HUES48 (cell line): ENCODE data around the gene AGBL1.

Experiments used
- H3K27ac ChIP-seq: one replicate; pipeline ENCODE4 v1.7.0; 2013; ENCODE audit warnings: low read depth, low read length, inconsistent platforms
- H3K27me3 ChIP-seq: 2 replicates; pipeline ENCODE4 v1.6.1; 2013; ENCODE audit warnings: mild to moderate bottlenecking, low read length; ENCODE audit not compliant: control insufficient read depth, insufficient read depth
- H3K36me3 ChIP-seq: 2 replicates; pipeline ENCODE4 v1.6.1; 2013; ENCODE audit warnings: low read length; ENCODE audit not compliant: control insufficient read depth, insufficient read depth
- H3K4me1 ChIP-seq: 2 replicates; pipeline ENCODE4 v1.6.1; 2013; ENCODE audit warnings: mild to moderate bottlenecking, low read length; ENCODE audit not compliant: control insufficient read depth, insufficient read depth
- H3K4me3 ChIP-seq: 2 replicates; pipeline ENCODE4 v1.5.1; 2013; ENCODE audit warnings: mild to moderate bottlenecking, low read depth, low read length
- H3K9ac ChIP-seq: 2 replicates; pipeline ENCODE4 v1.6.1; 2013; ENCODE audit warnings: mild to moderate bottlenecking, low read depth, low read length, moderate library complexity
- H3K9me3 ChIP-seq: 2 replicates; pipeline ENCODE4 v1.6.1; 2013; ENCODE audit warnings: low read length; ENCODE audit not compliant: control insufficient read depth, insufficient read depth

The AGBL1 gene

GRCh38 chr15:86644339-86644738 is 564.7 kb downstream of the AGBL1 start:
- H3K4me3 ChIP-seq, result no peak overlapping the region
- H3K4me1 ChIP-seq, result no peaks in the 10 kb centered on the region
- H3K27ac ChIP-seq, result no peak overlapping the region
- no peak overlapping the region for H3K9ac ChIP-seq
- no peaks in the 10 kb centered on the region for H3K36me3 ChIP-seq
- no peaks in the 10 kb centered on the region for H3K27me3 ChIP-seq
- no peaks in the 10 kb centered on the region for H3K9me3 ChIP-seq

GRCh38 chr15:86645925-86646500 is 566.3 kb downstream of the AGBL1 start:
- no peak overlapping the region for H3K9ac ChIP-seq
- no peaks in the 10 kb centered on the region for H3K4me1 ChIP-seq
- H3K4me3 ChIP-seq, result no peak overlapping the region

GRCh38 chr15:86647810-86648440 is 568.3 kb downstream of the AGBL1 start:
- H3K27me3 ChIP-seq, result no peaks in the 10 kb centered on the region
- H3K36me3 ChIP-seq, result no peaks in the 10 kb centered on the region
- no peak overlapping the region for H3K4me3 ChIP-seq
- H3K27ac ChIP-seq, result no peak overlapping the region
- no peaks in the 10 kb centered on the region for H3K9me3 ChIP-seq
- H3K4me1 ChIP-seq, result no peaks in the 10 kb centered on the region
- no peak overlapping the region for H3K9ac ChIP-seq

More at GRCh38 chr15:86645925-86646500, 566.3 kb downstream of the AGBL1 start:
- Histone ChIP-seq H3K27me3 (no peaks in the 10 kb centered on the region), H3K36me3 (no peaks in the 10 kb centered on the region), H3K9me3 (no peaks in the 10 kb centered on the region), H3K27ac (no peak overlapping the region)

DNA sequence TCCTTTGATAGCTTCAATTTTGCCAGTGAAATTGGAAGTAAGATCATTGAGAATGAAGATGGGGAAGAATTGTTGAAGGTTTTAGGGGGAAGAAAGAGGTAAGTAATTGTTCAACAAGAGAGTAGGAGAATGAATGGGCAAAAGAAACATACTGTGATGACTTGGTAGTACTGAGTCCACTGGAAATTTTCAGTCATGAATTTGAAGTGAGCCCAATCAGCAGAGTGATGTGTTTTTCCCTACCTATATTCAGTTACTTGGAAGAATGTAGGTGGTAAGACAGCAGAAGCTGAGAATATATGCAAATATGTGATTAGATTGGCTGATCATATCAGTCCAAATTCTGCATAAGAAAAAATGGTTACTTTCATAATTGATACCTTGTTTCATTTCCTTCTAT is 569.6 kb downstream of the AGBL1 start:
- no peak overlapping the region for H3K4me3 ChIP-seq
- no peaks in the 10 kb centered on the region for H3K27me3 ChIP-seq
- no peak overlapping the region for H3K9ac ChIP-seq
- H3K4me1 ChIP-seq, result no peaks in the 10 kb centered on the region
- H3K36me3 ChIP-seq, result no peaks in the 10 kb centered on the region
- no peaks in the 10 kb centered on the region for H3K9me3 ChIP-seq
- no peak overlapping the region for H3K27ac ChIP-seq

GRCh38 chr15:86650094-86650493 is 570.4 kb downstream of the AGBL1 start:
- Histone ChIP-seq H3K4me1 (0 out of 2 replicates have a peak, but pooled peaks cover 5% of the 10 kb centered on the region), H3K9me3 (no peaks in the 10 kb centered on the region), H3K4me3 (no peak overlapping the region), H3K9ac (no peak overlapping the region), H3K27ac (no peak overlapping the region), H3K36me3 (no peaks in the 10 kb centered on the region), H3K27me3 (no peaks in the 10 kb centered on the region)

DNA sequence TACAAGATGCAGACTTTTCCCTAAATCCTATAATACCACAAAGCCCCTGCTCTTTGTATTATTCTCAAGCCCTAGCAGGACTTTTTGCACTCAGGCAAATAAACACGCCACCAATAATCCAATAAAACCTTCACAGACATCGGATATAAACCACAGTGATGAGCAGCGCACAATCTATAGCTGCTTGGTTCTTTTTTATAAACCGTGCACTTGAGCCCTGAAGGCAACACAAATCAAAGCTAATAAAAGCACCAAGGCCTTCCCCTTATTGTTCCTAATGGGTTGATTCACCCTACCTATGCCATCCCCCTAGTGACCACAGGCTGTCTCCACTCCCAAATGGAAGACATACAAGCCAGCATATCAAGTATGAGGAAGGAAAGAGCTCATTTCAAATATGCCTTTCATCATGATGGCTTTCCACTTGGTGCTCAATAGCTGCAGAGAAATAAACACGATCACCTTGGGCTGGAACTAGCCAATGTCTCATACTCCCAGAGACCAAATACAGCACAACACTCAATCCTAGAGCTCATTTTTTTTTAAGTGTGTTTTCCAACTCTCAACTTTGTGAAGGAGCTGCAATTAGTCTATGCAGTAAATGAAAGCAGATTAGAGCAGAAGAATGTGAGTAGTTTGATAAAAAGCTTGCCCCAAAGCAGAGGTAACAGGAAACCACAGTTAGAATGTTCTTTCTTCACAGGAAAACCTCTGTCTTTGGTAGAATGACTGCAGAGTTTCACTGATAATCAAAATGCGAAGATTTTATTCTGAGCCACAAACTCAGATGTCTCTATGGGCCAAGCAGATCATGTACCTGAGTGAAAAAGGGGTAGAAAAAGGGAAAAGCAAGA is 573.9 kb downstream of the AGBL1 start:
- no peak overlapping the region for H3K4me3 ChIP-seq
- no peaks in the 10 kb centered on the region for H3K27me3 ChIP-seq
- no peak overlapping the region for H3K27ac ChIP-seq

DNA sequence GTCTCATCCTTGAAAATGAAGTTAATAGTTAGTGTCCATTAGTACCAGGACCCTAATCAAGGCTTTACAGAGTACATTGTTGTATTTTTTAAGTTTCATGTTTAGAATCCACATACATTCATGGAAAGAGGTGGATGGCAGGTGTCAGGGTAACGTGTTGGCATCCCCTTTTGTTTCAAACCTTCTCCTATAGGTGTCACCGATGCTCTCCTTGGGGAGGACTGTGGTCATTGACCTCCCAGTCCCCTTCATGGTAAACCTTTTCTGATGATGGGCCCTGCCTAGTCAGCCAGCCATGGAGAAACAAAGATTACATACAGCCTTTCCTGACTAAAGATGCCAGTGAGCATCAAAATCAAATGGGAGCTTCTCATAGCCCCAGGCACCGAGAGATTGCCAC is 574.8 kb downstream of the AGBL1 start:
- H3K4me1 ChIP-seq, result 0 out of 2 replicates have a peak, but pooled peaks cover 6% of the 10 kb centered on the region
- no peaks in the 10 kb centered on the region for H3K9me3 ChIP-seq
- H3K36me3 ChIP-seq, result no peaks in the 10 kb centered on the region
- no peak overlapping the region for H3K27ac ChIP-seq
- H3K27me3 ChIP-seq, result no peaks in the 10 kb centered on the region
- H3K4me3 ChIP-seq, result no peak overlapping the region
- no peak overlapping the region for H3K9ac ChIP-seq

More for the DNA sequence above, 573.9 kb downstream of the AGBL1 start:
- H3K4me1 ChIP-seq, result 0 out of 2 replicates have a peak, but pooled peaks cover 6% of the 10 kb centered on the region
- no peaks in the 10 kb centered on the region for H3K9me3 ChIP-seq
- H3K9ac ChIP-seq, result no peak overlapping the region
- no peaks in the 10 kb centered on the region for H3K36me3 ChIP-seq

- Histone ChIP-seq H3K27me3 (no peaks in the 10 kb centered on the region), H3K9me3 (no peaks in the 10 kb centered on the region), H3K4me1 (peaks cover 14% of the 10 kb centered on the region; the same call in 1 of the 2 replicates), H3K4me3 (no peak overlapping the region), H3K36me3 (no peaks in the 10 kb centered on the region), H3K9ac (no peak overlapping the region), H3K27ac (no peak overlapping the region)
Observed at GRCh38 chr15:86657305-86657704, 577.6 kb downstream of the AGBL1 start.

GRCh38 chr15:86659724-86660411 is 580.2 kb downstream of the AGBL1 start:
- Histone ChIP-seq H3K27me3 (no peaks in the 10 kb centered on the region), H3K9me3 (no peaks in the 10 kb centered on the region), H3K4me1 (peaks cover 11% of the 10 kb centered on the region; the same call in 1 of the 2 replicates), H3K4me3 (no peak overlapping the region), H3K36me3 (no peaks in the 10 kb centered on the region), H3K9ac (no peak overlapping the region), H3K27ac (peak overlapping the region; percentile 59)

DNA sequence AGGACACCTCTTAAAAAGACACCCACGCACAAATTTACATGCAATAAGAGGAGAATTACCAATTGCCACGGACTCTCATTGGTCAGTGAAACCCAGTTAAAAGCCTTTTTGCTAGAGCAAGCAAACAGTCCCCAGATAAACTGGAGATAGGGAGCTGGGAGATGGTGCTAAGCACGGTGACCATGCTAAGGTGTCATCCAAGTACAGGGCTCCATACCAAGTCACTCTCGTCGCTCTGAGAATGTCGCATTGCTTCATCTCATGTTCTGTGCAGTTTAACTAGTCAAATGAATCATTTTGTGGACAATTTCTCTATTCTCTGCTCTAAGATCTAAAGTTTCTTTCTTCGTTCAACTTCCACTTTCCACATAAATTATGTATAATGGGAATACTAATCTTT is 581.9 kb downstream of the AGBL1 start:
- Histone ChIP-seq H3K27ac (no peak overlapping the region), H3K27me3 (no peaks in the 10 kb centered on the region), H3K4me1 (peaks cover 8% of the 10 kb centered on the region; the same call in 1 of the 2 replicates), H3K4me3 (no peak overlapping the region), H3K9me3 (no peaks in the 10 kb centered on the region), H3K9ac (no peak overlapping the region), H3K36me3 (no peaks in the 10 kb centered on the region)
